BE2C (cell line): ENCODE results near the gene P2RX3.

Source experiments
- DNase-seq: peaks from one replicate; pipeline ENCODE4 v3.0.0-alpha.2; 2020
- H3K27me3 ChIP-seq: fragments of 250-450 bp; sonication (Bioruptor Pico); 2 replicates; pipeline ENCODE4 v1.5.1; 2020; ENCODE audit warnings: mild to moderate bottlenecking
- H3K36me3 ChIP-seq: fragments of 250-450 bp; sonication (Bioruptor Pico); 2 replicates; pipeline ENCODE4 v1.5.1; 2020; ENCODE audit warnings: mild to moderate bottlenecking
- H3K4me1 ChIP-seq: fragments of 250-450 bp; sonication (Bioruptor Pico); 2 replicates; pipeline ENCODE4 v1.5.1; 2020
- H3K4me3 ChIP-seq: 2 replicates; pipeline ENCODE4 v1.5.1; 2011; ENCODE audit warnings: low read depth, low read length
- H3K9me3 ChIP-seq: fragments of 250-450 bp; sonication (Bioruptor Pico); 2 replicates; pipeline ENCODE4 v1.5.1; 2020
- CTCF ChIP-seq: IDR thresholded peaks from 2 replicates; pipeline ENCODE4 v1.5.1; 2012; ENCODE audit warnings: mild to moderate bottlenecking, low read depth, low read length

Gene P2RX3

DNA sequence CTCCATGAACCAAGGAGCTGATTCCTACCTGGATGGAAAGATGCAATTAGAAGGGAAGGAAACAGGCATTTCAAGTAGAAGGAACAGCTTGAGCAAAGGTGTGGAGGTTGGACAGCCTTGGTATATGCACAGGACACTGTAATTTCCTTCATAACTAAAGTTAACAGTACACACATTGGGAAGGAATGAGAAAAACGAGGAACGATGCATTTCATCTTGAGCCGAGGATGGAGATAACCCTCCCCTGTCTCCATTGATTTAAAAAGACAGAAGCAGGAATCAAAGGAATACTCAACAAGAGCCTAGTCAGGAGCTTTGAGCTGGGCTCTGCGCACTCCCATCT lies 54.6 kb downstream of the P2RX3 start:
- no peak overlapping the region for H3K4me3 ChIP-seq

DNA sequence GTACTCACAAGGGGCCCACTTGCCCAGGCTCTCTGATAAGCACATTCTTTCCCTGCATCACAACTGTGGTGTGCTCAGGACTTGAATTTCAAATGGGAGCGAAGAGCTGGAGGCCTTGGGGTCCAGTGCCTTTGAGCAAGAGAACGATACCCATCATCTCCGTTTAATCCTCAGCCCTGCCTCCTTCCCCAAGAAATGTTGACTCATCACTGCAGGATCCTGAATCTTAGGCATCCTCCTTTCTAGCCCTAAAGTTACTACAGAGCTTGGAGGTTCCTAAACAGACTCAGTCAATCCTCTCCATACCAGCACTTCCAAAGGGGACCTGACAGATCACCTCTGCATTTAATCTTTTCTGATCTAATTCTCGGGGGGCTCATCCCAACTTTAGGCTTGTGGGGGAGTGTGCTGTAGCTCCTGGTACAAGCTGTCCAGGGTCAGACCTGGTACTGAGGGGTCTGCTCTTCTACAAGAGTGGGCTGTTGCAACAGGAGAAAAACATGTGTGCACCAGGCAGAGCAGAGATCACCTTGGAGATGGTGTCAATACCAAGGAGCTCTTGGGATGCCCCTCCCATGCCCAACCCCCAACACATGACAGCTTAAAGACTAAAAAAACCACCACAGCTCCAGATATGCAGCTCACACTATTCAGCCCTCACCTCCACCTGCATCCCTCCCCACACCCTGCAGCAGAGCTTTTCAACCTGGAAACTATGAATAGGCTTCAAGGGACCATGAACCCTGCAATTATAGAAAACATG lies 56.2 kb downstream of the P2RX3 start:
- TF ChIP-seq CTCF, result no peak
- no peak for DNase-seq
- Histone ChIP-seq H3K4me1 (no peaks in the 10 kb centered on the region), H3K27me3 (no peaks in the 10 kb centered on the region), H3K4me3 (no peak overlapping the region), H3K9me3 (no peaks in the 10 kb centered on the region), H3K36me3 (no peaks in the 10 kb centered on the region)

More for the DNA sequence above, 54.6 kb downstream of the P2RX3 start:
- no peak for TF ChIP-seq CTCF
- Histone ChIP-seq H3K27me3 (no peaks in the 10 kb centered on the region), H3K36me3 (no peaks in the 10 kb centered on the region), H3K9me3 (no peaks in the 10 kb centered on the region), H3K4me1 (no peaks in the 10 kb centered on the region)
- DNase-seq, result no peak

DNA sequence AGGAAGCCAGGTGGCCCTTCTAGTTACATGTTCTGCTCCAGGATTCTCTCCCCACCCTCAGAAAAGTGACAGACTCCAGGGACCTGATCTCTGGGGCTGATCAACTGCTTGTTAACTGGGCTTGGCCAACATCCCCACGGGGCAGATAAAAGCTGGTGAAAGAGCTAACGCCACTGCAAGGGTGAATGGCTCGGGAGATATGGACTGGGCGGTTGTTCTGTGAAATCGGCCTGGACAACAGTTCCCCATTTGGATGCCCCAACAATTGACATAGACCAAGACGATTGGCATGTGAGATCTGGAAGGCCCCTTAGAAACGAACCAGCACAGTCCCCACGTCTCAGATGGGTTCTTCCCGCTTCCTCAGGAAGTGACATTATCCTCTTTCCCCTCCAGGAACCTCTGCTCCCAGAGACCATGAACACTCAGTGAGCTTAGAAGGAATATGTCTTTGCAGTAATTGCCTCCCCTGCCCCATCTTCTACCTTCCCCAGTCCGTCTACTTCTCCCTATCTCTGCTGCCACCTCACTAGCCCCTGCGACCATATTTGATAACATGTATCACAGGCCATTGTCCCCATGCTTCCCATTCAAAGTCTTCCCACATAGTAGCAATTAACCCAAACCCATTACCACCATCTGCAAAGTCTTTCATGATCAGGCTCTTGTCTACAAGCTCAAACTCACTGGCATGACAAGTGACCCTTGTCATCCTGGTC lies 57.9 kb downstream of the P2RX3 start:
- TF ChIP-seq CTCF, result no peak
- no peaks in the 10 kb centered on the region for H3K9me3 ChIP-seq
- H3K27me3 ChIP-seq, result no peaks in the 10 kb centered on the region
- no peaks in the 10 kb centered on the region for H3K36me3 ChIP-seq
- no peak for DNase-seq
- no peak overlapping the region for H3K4me3 ChIP-seq
- H3K4me1 ChIP-seq, result no peaks in the 10 kb centered on the region

- no peaks in the 10 kb centered on the region for H3K4me1 ChIP-seq
These were observed 58.6 kb downstream of the P2RX3 start for GRCh38 chr11:57396744-57397143.

GRCh38 chr11:57397394-57397990 lies 59.3 kb downstream of the P2RX3 start:
- DNase-seq, result no peak
- Histone ChIP-seq H3K4me3 (no peak overlapping the region), H3K27me3 (no peaks in the 10 kb centered on the region), H3K36me3 (no peaks in the 10 kb centered on the region), H3K4me1 (no peaks in the 10 kb centered on the region), H3K9me3 (no peaks in the 10 kb centered on the region)
- TF ChIP-seq CTCF, result no peak

More at GRCh38 chr11:57396744-57397143, 58.6 kb downstream of the P2RX3 start:
- H3K4me3 ChIP-seq, result no peak overlapping the region
- H3K9me3 ChIP-seq, result no peaks in the 10 kb centered on the region
- H3K27me3 ChIP-seq, result no peaks in the 10 kb centered on the region
- TF ChIP-seq CTCF, result no peak
- no peak for DNase-seq
- no peaks in the 10 kb centered on the region for H3K36me3 ChIP-seq

GRCh38 chr11:57399221-57399620 lies 61.1 kb downstream of the P2RX3 start:
- TF ChIP-seq CTCF, result no peak
- DNase-seq, result no peak
- Histone ChIP-seq H3K27me3 (no peaks in the 10 kb centered on the region), H3K9me3 (no peaks in the 10 kb centered on the region), H3K4me3 (no peak overlapping the region), H3K36me3 (no peaks in the 10 kb centered on the region), H3K4me1 (no peaks in the 10 kb centered on the region)
